HepG2 (cell line): ENCODE measurements around the gene WDR48. TPM values are rescaled to one million over a fixed set of nuclear protein-coding genes. Genes with fewer than 3 reads are reported as not detected.

Experiments
- BORCS8-MEF2B ChIP-seq: sonication (generic); formaldehyde crosslinking; IDR thresholded peaks from 2 replicates; pipeline ENCODE4 v1.8.0; 2022; ENCODE audit warnings: mild to moderate bottlenecking, missing genetic modification reagents
- KLF12 ChIP-seq: sonication (generic); formaldehyde crosslinking; IDR thresholded peaks from 2 replicates; pipeline ENCODE4 v1.4.0; 2020; ENCODE audit warnings: missing genetic modification reagents, borderline replicate concordance
- LBX2 ChIP-seq: sonication (generic); formaldehyde crosslinking; IDR thresholded peaks from 2 replicates; pipeline ENCODE4 v1.5.0; 2020; ENCODE audit warnings: missing genetic modification reagents, mild to moderate bottlenecking, borderline replicate concordance
- LRRFIP1 ChIP-seq: sonication (generic); formaldehyde crosslinking; conservative IDR thresholded peaks from 2 replicates; pipeline ENCODE4 v1.4.0; 2020; ENCODE audit warnings: missing genetic modification reagents
- NCOA1 ChIP-seq: sonication (generic); formaldehyde crosslinking; IDR thresholded peaks from 2 replicates; pipeline ENCODE4 v1.9.0; 2021; ENCODE audit warnings: missing genetic modification reagents
- NFKB2 ChIP-seq: sonication (generic); formaldehyde crosslinking; IDR thresholded peaks from 2 replicates; pipeline ENCODE4 v1.4.0; 2020; ENCODE audit warnings: missing genetic modification reagents, borderline replicate concordance
- RARA ChIP-seq: IDR thresholded peaks from 2 replicates; pipeline ENCODE4 v1.6.1; 2016; ENCODE audit warnings: missing genetic modification reagents, missing compliant biosample characterization
- SNAI1 ChIP-seq: sonication (generic); formaldehyde crosslinking; IDR thresholded peaks from 2 replicates; pipeline ENCODE4 v1.5.0; 2020; ENCODE audit warnings: mild to moderate bottlenecking, missing genetic modification reagents, borderline replicate concordance
- TAF1 ChIP-seq: sonication (generic); formaldehyde crosslinking; IDR thresholded peaks from 2 replicates; pipeline ENCODE4 v1.4.0; 2020; ENCODE audit warnings: missing genetic modification reagents
- TRAFD1 ChIP-seq: sonication (generic); formaldehyde crosslinking; IDR thresholded peaks from 2 replicates; pipeline ENCODE4 v1.5.1; 2020; ENCODE audit warnings: missing genetic modification reagents, mild to moderate bottlenecking, borderline replicate concordance
- ZMYM4 ChIP-seq: sonication (generic); formaldehyde crosslinking; IDR thresholded peaks from 2 replicates; pipeline ENCODE4 v1.8.1; 2023; ENCODE audit warnings: mild to moderate bottlenecking, missing genetic modification reagents
- ZNF280D ChIP-seq: sonication (generic); formaldehyde crosslinking; IDR thresholded peaks from 2 replicates; pipeline ENCODE4 v1.5.1; 2020; ENCODE audit warnings: mild to moderate bottlenecking, missing genetic modification reagents
- ZNF629 ChIP-seq: sonication (generic); formaldehyde crosslinking; conservative IDR thresholded peaks from 2 replicates; pipeline ENCODE4 v1.5.0; 2020; ENCODE audit warnings: missing genetic modification reagents
- polyA plus RNA-seq, 8 experiments: library from polyadenylated mRNA; depleted of rRNA in 3 of 8; stranded (reverse) in 7 of 8; unstranded in 1 of 8; fragments of >200 nt; fragmentation: Illumina TruSeq in 4 of 8; extraction: Trizol in 4 of 8; gene quantifications; 2 replicates each; pipeline versions ENCODE4 v1.2.1 to v1.2.3, GENCODE V29; 2011 to 2016; ENCODE audit warnings: low read depth in 4 of 8, missing spikeins in 1 of 8, mixed read lengths in 1 of 8; ENCODE audit not compliant: insufficient read depth in 1 of 8
- total RNA-seq, 5 experiments: library from RNA; depleted of rRNA; stranded (reverse); fragments of >200 nt; fragmentation: Illumina TruSeq; extraction: Trizol; gene quantifications; 2 replicates each; pipeline ENCODE4 v1.2.3, GENCODE V29; 2016; ENCODE audit warnings: low read depth in 1 of 5
- TF ChIP-seq, protein P1 (sequence below): sonication (generic); formaldehyde crosslinking; IDR thresholded peaks from 2 replicates; pipeline ENCODE4 v1.9.0; 2021; ENCODE audit warnings: missing genetic modification reagents, borderline replicate concordance
- TF ChIP-seq, protein P2 (sequence below): fragments of 450-650 bp; IDR thresholded peaks from 2 replicates; pipeline ENCODE4 v1.6.1; 2017

Gene WDR48
- total and polyA plus RNA-seq, 2 of the 13 experiments (the other 11 are each of a cell fraction or from before 2014, with no cell fraction given), result 29.2 to 31.2 TPM

GRCh38 chr3:39106851-39107387 is 55.1 kb downstream of the WDR48 start (continued):
- no peak for TF ChIP-seq LRRFIP1 (CRISPR knock-in tag)
- no peak for TF ChIP-seq LBX2 (CRISPR knock-in tag)
- TF ChIP-seq BORCS8-MEF2B (CRISPR knock-in tag), result no peak
- no peak for TF ChIP-seq ZMYM4 (CRISPR knock-in tag)
- no peak for TF ChIP-seq ZNF629 (CRISPR knock-in tag)
- TF ChIP-seq TRAFD1 (CRISPR knock-in tag), result no peak
- TF ChIP-seq SNAI1 (CRISPR knock-in tag), result no peak
- no peak for TF ChIP-seq ZNF280D
- TF ChIP-seq NFKB2 (CRISPR knock-in tag), result peak; percentile 13; the same call in 1 of the 2 replicates
- TF ChIP-seq KLF12, result no peak
- TF ChIP-seq, protein P1, sequence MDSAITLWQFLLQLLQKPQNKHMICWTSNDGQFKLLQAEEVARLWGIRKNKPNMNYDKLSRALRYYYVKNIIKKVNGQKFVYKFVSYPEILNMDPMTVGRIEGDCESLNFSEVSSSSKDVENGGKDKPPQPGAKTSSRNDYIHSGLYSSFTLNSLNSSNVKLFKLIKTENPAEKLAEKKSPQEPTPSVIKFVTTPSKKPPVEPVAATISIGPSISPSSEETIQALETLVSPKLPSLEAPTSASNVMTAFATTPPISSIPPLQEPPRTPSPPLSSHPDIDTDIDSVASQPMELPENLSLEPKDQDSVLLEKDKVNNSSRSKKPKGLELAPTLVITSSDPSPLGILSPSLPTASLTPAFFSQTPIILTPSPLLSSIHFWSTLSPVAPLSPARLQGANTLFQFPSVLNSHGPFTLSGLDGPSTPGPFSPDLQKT (CRISPR knock-in tag), result no peak
- TF ChIP-seq, protein P2, sequence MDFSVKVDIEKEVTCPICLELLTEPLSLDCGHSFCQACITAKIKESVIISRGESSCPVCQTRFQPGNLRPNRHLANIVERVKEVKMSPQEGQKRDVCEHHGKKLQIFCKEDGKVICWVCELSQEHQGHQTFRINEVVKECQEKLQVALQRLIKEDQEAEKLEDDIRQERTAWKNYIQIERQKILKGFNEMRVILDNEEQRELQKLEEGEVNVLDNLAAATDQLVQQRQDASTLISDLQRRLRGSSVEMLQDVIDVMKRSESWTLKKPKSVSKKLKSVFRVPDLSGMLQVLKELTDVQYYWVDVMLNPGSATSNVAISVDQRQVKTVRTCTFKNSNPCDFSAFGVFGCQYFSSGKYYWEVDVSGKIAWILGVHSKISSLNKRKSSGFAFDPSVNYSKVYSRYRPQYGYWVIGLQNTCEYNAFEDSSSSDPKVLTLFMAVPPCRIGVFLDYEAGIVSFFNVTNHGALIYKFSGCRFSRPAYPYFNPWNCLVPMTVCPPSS, result no peak
- peak; percentile 75; the same call in 1 of the 2 replicates for TF ChIP-seq NCOA1
- TF ChIP-seq RARA (CRISPR knock-in tag), result no peak
- TF ChIP-seq TAF1 (CRISPR knock-in tag), result peak; percentile 48; the same call in 1 of the 2 replicates
